Smooth muscle cell (in vitro differentiated cells): ENCODE results near the gene MCTP2. TPM values are rescaled to one million over a fixed set of nuclear protein-coding genes. Genes with fewer than 3 reads are reported as not detected.

ENCODE experiments used
- DNase-seq: peaks from one replicate; lab custom pipeline; 2025; ENCODE audit not compliant: unreplicated experiment; lab: John Stamatoyannopoulos, UW
- H2AFZ ChIP-seq: fragments of 200-600 bp; sonication (generic); 2 replicates; pipeline ENCODE4 v1.6.0; 2016; ENCODE audit warnings: antibody characterized with exemption, low read depth, mild to moderate bottlenecking
- H3F3A ChIP-seq: fragments of 200-600 bp; sonication (generic); 2 replicates; pipeline ENCODE4 v1.6.0; 2017; ENCODE audit warnings: antibody characterized with exemption, low read depth
- H3K27ac ChIP-seq: fragments of 200-600 bp; sonication (generic); 2 replicates; pipeline ENCODE4 v1.5.1; 2016; ENCODE audit warnings: low read depth, mild to moderate bottlenecking
- H3K27me3 ChIP-seq: fragments of 200-600 bp; sonication (generic); 2 replicates; pipeline ENCODE4 v1.6.1; 2016; ENCODE audit warnings: low read depth, mild to moderate bottlenecking
- H3K36me3 ChIP-seq: fragments of 200-600 bp; sonication (generic); 2 replicates; pipeline ENCODE4 v1.5.1; 2016; ENCODE audit warnings: low read depth
- H3K4me1 ChIP-seq: fragments of 200-600 bp; sonication (generic); 2 replicates; pipeline ENCODE4 v1.5.1; 2016; ENCODE audit warnings: low read depth
- H3K4me2 ChIP-seq: fragments of 200-600 bp; sonication (generic); 2 replicates; pipeline ENCODE4 v1.6.0; 2016; ENCODE audit warnings: mild to moderate bottlenecking
- H3K4me3 ChIP-seq: fragments of 200-600 bp; sonication (generic); 2 replicates; pipeline ENCODE4 v1.5.1; 2016; ENCODE audit warnings: mild to moderate bottlenecking
- H3K79me2 ChIP-seq: fragments of 200-600 bp; sonication (generic); 2 replicates; pipeline ENCODE4 v1.6.0; 2016; ENCODE audit warnings: low read depth, mild to moderate bottlenecking
- H3K9ac ChIP-seq: fragments of 200-600 bp; sonication (generic); 2 replicates; pipeline ENCODE4 v1.6.0; 2016; ENCODE audit warnings: low read depth
- H3K9me3 ChIP-seq: fragments of 200-600 bp; sonication (generic); replicated peaks from 2 replicates; pipeline ENCODE4 v1.5.1; 2016; ENCODE audit warnings: low read depth
- H4K20me1 ChIP-seq: fragments of 200-600 bp; sonication (generic); 2 replicates; pipeline ENCODE4 v1.6.0; 2016; ENCODE audit warnings: low read depth
- WGBS: methylation state at CpG from one replicate; pipeline ENCODE4 v1.1.7; 2016; ENCODE audit warnings: low lambda C conversion rate; 5-methylcytosine and 5-hydroxymethylcytosine counted together
- polyA plus RNA-seq: library from polyadenylated mRNA; unstranded; fragments of >200 nt; fragmentation: Nextera tagmentation; extraction: Ambion mirVana; gene quantifications from 2 replicates; pipeline ENCODE4 v1.2.1, GENCODE V29; 2016
- total RNA-seq: library from RNA; depleted of rRNA; stranded (reverse); fragments of >200 nt; gene quantifications from 2 replicates; pipeline ENCODE4 v1.2.3, GENCODE V29; 2014
- TF ChIP-seq, protein P1 (sequence below): fragments of 200-600 bp; sonication (generic); IDR thresholded peaks from 2 replicates; pipeline ENCODE4 v1.5.1; 2017; ENCODE audit warnings: borderline replicate concordance, mild to moderate bottlenecking, antibody characterized with exemption; ENCODE audit not compliant: insufficient read depth, poor library complexity, severe bottlenecking

Gene MCTP2
- total and polyA plus RNA-seq, 2 experiments from 2014 or later, result 12.1 to 32.1 TPM

DNA sequence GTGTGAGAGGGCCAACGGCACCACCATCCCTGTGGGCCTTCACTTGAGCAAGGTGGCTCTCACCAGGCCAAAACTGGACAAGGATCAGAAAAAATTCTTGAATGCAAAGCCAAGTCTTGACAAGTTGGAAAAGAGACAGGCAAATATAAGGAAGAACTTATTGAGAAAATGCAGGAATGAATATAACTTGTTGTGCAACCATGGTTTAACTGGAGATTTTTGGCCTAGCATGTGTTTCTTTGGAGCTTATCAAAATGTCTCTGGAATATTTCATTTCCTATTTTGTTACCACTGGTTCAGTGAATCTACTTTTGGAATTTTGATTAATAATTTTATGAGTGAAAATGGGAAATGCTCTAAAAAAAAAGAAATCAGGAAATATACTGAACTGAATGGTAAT is 42.5 kb downstream of the MCTP2 start:
- no peaks in the 10 kb centered on the region for H3K9me3 ChIP-seq
- H3K4me2 ChIP-seq, result no peak overlapping the region
- no peak overlapping the region for H3K4me3 ChIP-seq
- H3K27ac ChIP-seq, result no peak overlapping the region
- H3K27me3 ChIP-seq, result no peaks in the 10 kb centered on the region
- no peaks in the 10 kb centered on the region for H3K36me3 ChIP-seq
- H3F3A ChIP-seq, result no peaks in the 10 kb centered on the region
- no peak for DNase-seq
- H4K20me1 ChIP-seq, result peaks cover 23% of the 10 kb centered on the region
- no peaks in the 10 kb centered on the region for H3K4me1 ChIP-seq
- peaks cover 14% of the 10 kb centered on the region for H3K79me2 ChIP-seq
- H3K9ac ChIP-seq, result no peak overlapping the region
- WGBS, result 88% methylated on average over 1 of the region's 1 CpG
- TF ChIP-seq, protein P1, sequence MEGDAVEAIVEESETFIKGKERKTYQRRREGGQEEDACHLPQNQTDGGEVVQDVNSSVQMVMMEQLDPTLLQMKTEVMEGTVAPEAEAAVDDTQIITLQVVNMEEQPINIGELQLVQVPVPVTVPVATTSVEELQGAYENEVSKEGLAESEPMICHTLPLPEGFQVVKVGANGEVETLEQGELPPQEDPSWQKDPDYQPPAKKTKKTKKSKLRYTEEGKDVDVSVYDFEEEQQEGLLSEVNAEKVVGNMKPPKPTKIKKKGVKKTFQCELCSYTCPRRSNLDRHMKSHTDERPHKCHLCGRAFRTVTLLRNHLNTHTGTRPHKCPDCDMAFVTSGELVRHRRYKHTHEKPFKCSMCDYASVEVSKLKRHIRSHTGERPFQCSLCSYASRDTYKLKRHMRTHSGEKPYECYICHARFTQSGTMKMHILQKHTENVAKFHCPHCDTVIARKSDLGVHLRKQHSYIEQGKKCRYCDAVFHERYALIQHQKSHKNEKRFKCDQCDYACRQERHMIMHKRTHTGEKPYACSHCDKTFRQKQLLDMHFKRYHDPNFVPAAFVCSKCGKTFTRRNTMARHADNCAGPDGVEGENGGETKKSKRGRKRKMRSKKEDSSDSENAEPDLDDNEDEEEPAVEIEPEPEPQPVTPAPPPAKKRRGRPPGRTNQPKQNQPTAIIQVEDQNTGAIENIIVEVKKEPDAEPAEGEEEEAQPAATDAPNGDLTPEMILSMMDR, result no peak
- no peak overlapping the region for H2AFZ ChIP-seq

DNA sequence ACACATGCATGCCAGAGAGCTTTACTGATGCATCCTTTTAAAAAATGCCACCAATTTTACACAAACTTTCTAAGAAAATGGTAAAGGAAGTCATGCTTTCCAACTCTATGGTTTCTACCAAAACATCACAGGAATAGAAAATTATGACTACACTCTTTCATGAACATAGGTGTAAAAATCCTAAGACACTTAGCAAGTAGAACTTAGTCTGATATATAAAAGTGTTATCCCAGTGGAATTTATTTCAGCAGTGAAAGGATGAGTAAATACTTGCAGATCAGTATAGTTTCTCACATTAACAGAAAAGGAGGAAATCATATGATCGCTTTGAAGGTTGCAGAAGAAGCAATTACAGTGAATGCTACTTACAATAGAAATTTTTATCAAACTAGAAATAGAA is 43.4 kb downstream of the MCTP2 start:
- TF ChIP-seq, protein P1, result no peak
- Histone ChIP-seq H3K79me2 (peaks cover 13% of the 10 kb centered on the region), H3K9me3 (no peaks in the 10 kb centered on the region), H3K4me1 (no peaks in the 10 kb centered on the region), H3K9ac (no peak overlapping the region), H2AFZ (no peak overlapping the region), H3K27me3 (no peaks in the 10 kb centered on the region), H3K4me3 (no peak overlapping the region), H3F3A (no peaks in the 10 kb centered on the region), H3K36me3 (no peaks in the 10 kb centered on the region), H3K27ac (no peak overlapping the region), H4K20me1 (peaks cover 33% of the 10 kb centered on the region), H3K4me2 (no peak overlapping the region)
- DNase-seq, result no peak
- 100% methylated on average over 1 of the region's 1 CpG for WGBS

DNA sequence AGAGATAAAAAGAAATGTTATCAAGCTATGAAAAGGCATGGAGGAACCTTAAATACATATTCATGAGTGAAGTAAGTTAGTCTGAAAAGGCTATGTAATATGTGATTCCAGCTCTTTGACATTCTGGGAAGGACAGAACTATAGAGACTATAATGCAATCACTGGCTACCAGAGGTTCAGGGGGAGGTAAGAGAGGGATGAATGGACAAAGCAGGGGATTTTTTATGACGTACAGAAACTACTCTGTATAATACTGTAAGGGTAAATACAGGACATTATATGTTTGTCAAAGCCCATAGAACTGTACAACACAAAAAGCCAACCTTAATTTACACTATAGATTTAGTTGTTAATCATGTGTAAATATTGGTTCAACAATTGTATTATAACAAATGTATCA is 46.1 kb downstream of the MCTP2 start:
- no peaks in the 10 kb centered on the region for H3K9me3 ChIP-seq
- H2AFZ ChIP-seq, result no peak overlapping the region
- H3K27me3 ChIP-seq, result no peaks in the 10 kb centered on the region
- H3F3A ChIP-seq, result no peaks in the 10 kb centered on the region
- no peak overlapping the region for H3K4me3 ChIP-seq
- no peaks in the 10 kb centered on the region for H3K4me1 ChIP-seq
- no peak overlapping the region for H3K4me2 ChIP-seq
- TF ChIP-seq, protein P1, result no peak
- peaks cover 46% of the 10 kb centered on the region for H4K20me1 ChIP-seq
- H3K9ac ChIP-seq, result no peak overlapping the region
- no peak for DNase-seq
- H3K79me2 ChIP-seq, result peaks cover 16% of the 10 kb centered on the region
- H3K36me3 ChIP-seq, result no peaks in the 10 kb centered on the region
- H3K27ac ChIP-seq, result no peak overlapping the region
- WGBS, result 90% methylated on average over 1 of the region's 1 CpG

DNA sequence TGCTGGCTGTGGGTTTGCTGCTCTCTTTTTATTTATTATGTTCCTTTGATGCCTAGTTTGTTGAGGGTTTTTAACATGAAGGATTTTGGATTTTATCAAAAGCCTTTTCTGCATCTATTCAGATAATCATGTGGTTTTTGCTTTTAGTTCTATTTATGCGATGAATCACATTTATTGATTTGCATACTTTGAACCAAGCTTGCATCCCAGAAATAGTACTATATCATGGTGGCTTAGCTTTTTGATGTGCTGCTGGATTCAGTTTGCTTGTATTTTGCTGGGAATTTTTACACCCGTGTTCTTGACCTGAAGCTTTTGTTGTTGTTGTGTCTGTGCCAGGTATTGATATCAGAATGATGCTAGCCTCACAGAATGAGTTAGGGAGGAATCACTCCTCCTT is 48.4 kb downstream of the MCTP2 start:
- Histone ChIP-seq H3K4me2 (no peak overlapping the region), H3K27me3 (no peaks in the 10 kb centered on the region), H3K36me3 (no peaks in the 10 kb centered on the region), H2AFZ (no peak overlapping the region), H3K9ac (no peak overlapping the region), H3K4me1 (no peaks in the 10 kb centered on the region), H3K79me2 (peaks cover 16% of the 10 kb centered on the region), H3F3A (no peaks in the 10 kb centered on the region), H3K9me3 (no peaks in the 10 kb centered on the region), H3K27ac (no peak overlapping the region), H3K4me3 (no peak overlapping the region), H4K20me1 (peaks cover 54% of the 10 kb centered on the region)
- no peak for DNase-seq
- 95% methylated on average over 2 of the region's 2 CpGs for WGBS
- TF ChIP-seq, protein P1, result no peak
